MM.1S (cell line): Measurements from ENCODE around the gene GSTT4.
"Not testable (repeated sequence)": the region's sequence is repeated elsewhere in the genome, so short reads cannot be mapped to it uniquely, and the experiment has no call there.

ENCODE experiments used
- EZH2 ChIP-seq: fragments of 300-600 bp; sonication (generic); optimal IDR thresholded peaks from 2 replicates; pipeline ENCODE3; 2017; ENCODE audit warnings: low read depth, mild to moderate bottlenecking, antibody characterized with exemption, low read length, mixed read lengths
- EZH2phosphoT487 ChIP-seq: fragments of 300-600 bp; sonication (generic); IDR thresholded peaks from 2 replicates; pipeline ENCODE4 v1.6.1; 2018; ENCODE audit warnings: antibody characterized with exemption, low read length
- TF ChIP-seq, protein P1 (sequence below): fragments of 300-600 bp; sonication (generic); IDR thresholded peaks from 2 replicates; pipeline ENCODE4 v1.5.1; 2016; ENCODE audit warnings: antibody characterized with exemption, low read length, mixed read lengths

DNA sequence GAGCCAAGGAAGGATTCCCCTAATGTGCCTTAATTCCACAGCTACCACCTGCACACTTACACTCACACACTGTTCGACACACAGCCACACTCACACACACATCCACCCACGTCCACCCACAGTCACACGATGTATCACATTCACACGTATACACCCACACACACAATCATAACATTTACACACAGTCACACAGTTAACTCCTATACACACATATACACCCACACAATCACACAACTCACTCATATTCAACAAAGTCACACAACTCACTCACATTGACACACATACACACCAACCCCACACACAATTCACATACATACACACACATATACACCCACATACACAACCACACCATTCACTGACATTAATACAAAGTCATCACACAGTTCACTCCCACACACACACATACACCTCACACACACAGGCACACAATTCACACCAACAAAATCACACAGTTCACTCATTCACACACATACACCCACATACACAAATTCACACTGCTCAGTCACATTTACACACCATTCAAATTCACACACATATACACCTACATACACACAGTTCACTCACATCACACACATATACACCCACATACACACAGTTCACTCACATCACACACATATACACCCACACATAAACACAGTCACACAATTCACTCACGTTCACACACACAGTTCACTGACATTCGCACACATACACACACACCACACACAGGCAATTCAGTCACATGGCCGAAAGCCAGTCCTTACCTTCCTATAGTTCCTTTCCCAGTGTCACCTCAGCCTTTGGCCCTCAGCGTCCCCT lies 50.9 kb downstream of the GSTT4 start:
- not testable (repeated sequence) for TF ChIP-seq EZH2, EZH2phosphoT487
- TF ChIP-seq, protein P1, sequence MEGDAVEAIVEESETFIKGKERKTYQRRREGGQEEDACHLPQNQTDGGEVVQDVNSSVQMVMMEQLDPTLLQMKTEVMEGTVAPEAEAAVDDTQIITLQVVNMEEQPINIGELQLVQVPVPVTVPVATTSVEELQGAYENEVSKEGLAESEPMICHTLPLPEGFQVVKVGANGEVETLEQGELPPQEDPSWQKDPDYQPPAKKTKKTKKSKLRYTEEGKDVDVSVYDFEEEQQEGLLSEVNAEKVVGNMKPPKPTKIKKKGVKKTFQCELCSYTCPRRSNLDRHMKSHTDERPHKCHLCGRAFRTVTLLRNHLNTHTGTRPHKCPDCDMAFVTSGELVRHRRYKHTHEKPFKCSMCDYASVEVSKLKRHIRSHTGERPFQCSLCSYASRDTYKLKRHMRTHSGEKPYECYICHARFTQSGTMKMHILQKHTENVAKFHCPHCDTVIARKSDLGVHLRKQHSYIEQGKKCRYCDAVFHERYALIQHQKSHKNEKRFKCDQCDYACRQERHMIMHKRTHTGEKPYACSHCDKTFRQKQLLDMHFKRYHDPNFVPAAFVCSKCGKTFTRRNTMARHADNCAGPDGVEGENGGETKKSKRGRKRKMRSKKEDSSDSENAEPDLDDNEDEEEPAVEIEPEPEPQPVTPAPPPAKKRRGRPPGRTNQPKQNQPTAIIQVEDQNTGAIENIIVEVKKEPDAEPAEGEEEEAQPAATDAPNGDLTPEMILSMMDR, result not testable (repeated sequence)
